GM19043 (cell line): ENCODE results near the gene TTC23.

Experiments used
- ATAC-seq: cut with Tn5 transposase; IDR thresholded peaks from one replicate; pipeline ENCODE4 v1.9.1; 2021; ENCODE audit warnings: low read depth; ENCODE audit not compliant: unreplicated experiment

Gene TTC23

DNA sequence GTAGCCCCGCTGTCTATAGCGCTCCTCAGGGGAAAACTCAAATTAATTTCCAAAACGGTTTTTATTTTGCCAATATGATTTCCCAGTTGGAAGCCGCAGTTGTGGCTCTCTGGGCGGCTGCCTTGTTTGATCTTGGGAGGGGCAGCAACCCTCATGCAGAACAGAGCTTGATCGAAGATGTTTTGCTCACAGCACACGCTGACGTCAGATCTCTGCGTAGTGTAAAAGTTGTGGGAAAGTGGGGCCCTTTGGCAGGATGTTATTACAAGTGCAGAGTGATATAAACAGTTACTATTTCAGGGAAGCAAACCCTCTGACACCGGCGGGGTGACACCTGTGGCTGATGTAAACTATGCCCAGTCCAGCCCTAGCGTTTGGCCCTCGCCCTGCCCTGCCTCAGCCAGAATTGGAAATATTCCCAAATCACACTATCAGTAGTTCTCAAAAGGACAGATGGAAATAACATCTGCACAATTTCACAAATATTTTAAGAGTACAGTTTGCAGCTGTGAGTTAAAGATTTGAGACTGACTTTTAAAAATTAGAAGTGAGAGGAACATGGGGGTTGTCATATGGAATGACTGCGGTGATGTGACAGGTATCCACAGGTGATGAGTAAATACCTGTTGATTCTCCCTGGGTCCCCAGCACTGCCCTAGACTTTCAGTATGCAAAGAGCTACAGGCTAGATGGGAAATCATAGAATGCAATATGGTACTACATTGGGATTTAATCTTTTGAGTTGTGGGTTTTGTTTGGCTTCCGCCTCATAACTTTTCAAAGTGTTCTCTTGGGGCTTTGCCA, 142.8 kb downstream of the TTC23 start:
- no peak for ATAC-seq

- ATAC-seq = peak; percentile 35
Measured at GRCh38 chr15:99105514-99106341, 143.7 kb downstream of the TTC23 start.

DNA sequence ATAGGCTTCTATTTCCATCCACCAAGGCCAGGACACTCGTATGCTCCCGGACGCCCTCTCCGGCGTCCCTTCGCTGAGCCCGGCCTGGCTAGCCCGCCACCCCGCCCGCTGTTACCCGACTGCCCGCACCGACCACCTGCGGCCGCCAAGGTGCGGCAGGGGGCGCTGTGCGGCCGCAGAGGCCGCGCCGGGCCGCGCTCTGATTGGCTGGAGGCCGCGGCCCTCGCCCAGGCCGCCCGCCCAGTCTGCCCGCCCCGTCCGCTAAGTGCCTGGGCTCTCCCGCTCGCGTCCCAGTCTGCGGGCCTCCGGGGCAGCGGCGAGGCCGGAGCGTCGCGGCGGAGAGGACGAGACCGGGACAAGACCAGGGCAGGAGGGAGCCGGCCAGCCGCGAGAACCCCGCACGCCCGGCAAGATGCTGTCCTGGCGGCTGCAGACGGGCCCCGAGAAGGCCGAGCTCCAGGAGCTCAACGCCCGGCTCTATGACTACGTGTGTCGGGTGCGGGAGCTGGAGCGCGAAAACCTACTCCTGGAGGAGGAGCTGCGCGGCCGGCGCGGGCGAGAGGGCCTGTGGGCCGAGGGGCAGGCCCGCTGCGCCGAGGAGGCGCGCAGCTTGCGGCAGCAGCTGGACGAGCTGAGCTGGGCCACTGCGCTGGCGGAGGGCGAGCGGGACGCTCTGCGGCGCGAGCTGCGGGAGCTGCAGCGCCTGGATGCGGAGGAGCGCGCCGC, 144.4 kb downstream of the TTC23 start, which contains the start of gene SYNM:
Gene SYNM (plus strand): TSS at position 293 of the 726 bp plus-strand sequence. CDS start 120 bp downstream, at position 413.
- peak; percentile 63 for ATAC-seq

- ATAC-seq = no peak
Measured at GRCh38 chr15:99103279-99103678, 146.1 kb downstream of the TTC23 start.

- ATAC-seq = no peak
Measured at GRCh38 chr15:99102332-99103235, 146.8 kb downstream of the TTC23 start.

GRCh38 chr15:99101501-99101900, 147.9 kb downstream of the TTC23 start:
- ATAC-seq = no peak

DNA sequence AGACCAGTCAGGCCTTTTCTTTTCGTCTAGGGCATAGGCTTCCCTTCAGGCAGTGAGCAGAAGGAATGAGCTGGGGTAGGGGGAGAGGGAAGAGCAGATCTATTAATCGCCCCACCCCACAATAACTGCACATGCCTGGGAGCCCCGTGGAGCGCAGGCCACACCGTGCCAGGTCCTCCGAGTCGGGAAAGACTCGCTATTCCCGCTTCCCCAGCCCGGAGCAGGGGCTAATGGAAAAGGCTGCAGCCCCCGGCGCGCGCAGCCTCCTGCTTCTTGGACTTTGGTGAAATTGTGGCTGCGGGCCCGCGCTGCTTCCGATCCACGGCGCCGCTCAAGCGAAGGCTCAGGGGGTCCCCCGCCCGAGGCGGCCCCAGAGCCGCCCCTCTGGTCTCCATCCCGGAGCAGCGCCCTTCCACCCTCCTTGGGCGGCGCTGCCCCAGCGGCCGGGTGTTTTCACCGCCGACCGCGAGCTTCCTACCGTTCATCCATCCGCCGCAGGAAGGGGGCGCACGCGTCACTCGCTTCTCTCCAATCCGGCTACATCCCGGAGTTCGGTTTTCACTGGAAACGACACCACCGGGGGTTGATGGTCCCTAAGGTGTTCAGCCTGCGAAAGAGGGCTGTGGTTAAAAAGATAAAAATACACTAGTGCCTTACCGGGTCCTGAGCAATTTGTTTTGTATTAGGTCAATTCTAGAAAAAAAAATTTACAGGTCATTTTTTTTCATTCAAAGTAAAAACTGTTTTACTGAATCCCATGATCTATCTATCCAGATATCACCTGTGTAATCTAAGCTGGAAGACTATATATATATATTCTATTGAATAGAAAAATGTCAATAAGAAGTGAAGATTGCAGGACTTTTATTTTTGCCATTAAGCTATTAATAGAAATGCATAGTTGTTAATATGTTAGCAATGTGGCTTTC, 148.9 kb downstream of the TTC23 start:
- peak; percentile 33 for ATAC-seq

GRCh38 chr15:99099661-99100060, 149.7 kb downstream of the TTC23 start:
- no peak for ATAC-seq

DNA sequence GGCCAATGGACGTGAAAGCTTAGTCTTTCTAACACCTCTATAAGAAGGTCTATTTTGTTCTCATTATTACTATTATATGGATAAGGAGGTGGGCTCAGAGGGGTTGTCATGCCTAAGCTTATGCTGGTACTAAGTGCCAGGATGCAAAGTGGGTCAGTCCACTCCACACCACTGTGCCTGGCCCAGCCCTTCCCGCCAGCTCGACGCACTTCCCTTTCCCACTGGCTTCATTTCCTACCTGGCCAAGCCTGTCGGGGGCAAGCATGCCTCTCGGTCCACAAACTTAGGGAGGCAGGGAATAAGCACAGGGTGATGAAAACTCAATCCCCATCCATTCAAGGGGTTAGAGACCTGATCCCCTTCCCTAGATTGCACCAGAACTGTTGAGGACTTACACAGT, 150.4 kb downstream of the TTC23 start:
- no peak for ATAC-seq

DNA sequence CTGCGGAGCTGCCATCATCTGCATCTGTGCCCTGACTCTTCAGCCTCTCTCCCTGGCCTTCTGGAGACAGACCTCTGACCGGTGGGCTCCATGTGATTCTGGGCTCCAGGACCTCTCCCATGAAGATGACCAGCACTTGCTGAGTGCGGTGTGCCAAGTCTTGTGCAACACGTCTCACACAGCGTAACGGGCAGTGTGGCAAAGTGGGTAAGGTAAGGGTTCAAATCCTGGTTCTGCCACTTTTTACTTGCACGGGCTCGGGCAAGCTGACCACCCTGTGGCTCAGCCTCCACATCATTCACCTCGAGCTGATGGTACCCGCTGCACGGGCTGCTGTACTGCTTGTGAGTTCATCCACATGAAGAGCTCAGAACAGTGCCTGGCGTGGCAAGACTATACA, 151.0 kb downstream of the TTC23 start:
- ATAC-seq = no peak

GRCh38 chr15:99097441-99098410, 151.7 kb downstream of the TTC23 start:
- no peak for ATAC-seq

GRCh38 chr15:99096894-99097426, 152.4 kb downstream of the TTC23 start:
- ATAC-seq = no peak

- no peak for ATAC-seq
Measured at GRCh38 chr15:99096173-99096893, 153.0 kb downstream of the TTC23 start.

DNA sequence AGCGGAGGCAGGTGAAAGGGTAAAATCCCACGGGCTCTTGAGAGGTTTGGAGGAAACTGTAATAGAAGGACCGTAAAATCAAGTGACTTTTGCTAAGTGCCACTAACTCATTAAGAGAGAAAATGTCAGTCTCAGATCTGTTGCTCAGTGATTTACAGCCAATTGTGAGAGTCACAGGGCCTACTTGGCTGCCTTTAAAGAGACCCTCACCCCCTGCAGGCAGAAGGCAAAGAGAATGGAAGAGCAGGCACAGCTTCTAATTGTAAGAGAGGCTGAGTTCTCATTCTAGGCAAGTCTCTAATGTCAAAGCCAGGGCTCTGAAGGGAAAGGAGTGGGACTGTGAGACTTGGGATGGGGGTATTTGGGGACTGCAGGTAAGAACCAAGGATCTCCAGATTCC, 153.8 kb downstream of the TTC23 start:
- ATAC-seq = no peak

GRCh38 chr15:99092554-99093172, 156.7 kb downstream of the TTC23 start:
- no peak for ATAC-seq

- ATAC-seq = no peak
Measured at GRCh38 chr15:99090938-99091337, 158.4 kb downstream of the TTC23 start.
